HepG2 (cell line): ENCODE results near the gene RCBTB2. TPM values are rescaled to one million over a fixed set of nuclear protein-coding genes. Genes with fewer than 3 reads are reported as not detected.

ENCODE experiments used
- ATAC-seq: fragments of 200-7000 bp; cut with Tn5 transposase; 3 replicates; pipeline ENCODE4 v1.9.1; 2020; ENCODE audit warnings: mild to moderate bottlenecking, moderate library complexity
- BruUV-seq: library from RNA; stranded (reverse); fragments of 400-500 nt; replicated peaks from 2 replicates; lab custom pipeline; 2021; lab: Mats Ljungman, UMichigan
- CTCF ChIA-PET: fragments of 300-600 bp; formaldehyde crosslinking; extraction: SDS; loops from one replicate; lab custom pipeline; 2021; ENCODE audit warnings: low total read pairs, inconsistent platforms, low intra/inter-chr PET ratio; lab: Yijun Ruan, JAX
- POLR2A ChIA-PET: fragments of 350-600 bp; sonication (Branson Sonifier 250); formaldehyde crosslinking; loops from one replicate; lab custom pipeline; 2020; ENCODE audit warnings: antibody characterized with exemption, inconsistent platforms; lab: Yijun Ruan, JAX
- DNase-seq: peaks from one replicate; pipeline ENCODE4 v3.0.0-alpha.2; 2015; ENCODE audit warnings: low spot score
- FAIRE-seq: peaks from 3 replicates; lab custom pipeline; 2011; peaks lifted over from hg19 to GRCh38; lab: Jason Lieb, UNC
- H2AFZ ChIP-seq: one replicate; pipeline ENCODE4 v1.6.1; 2011; ENCODE audit warnings: low read length, inconsistent platforms
- H3K27ac ChIP-seq: fragments of 300-600 bp; 3 replicates; pipeline ENCODE4 v1.8.0; 2011; ENCODE audit warnings: mixed run types, mild to moderate bottlenecking, mixed read lengths, low read length, inconsistent platforms; ENCODE audit not compliant: insufficient read depth; ENCODE audit errors: extremely low read length
- H3K27me3 ChIP-seq, 2 experiments: fragments of 200-600 bp in 1 of 2; 2 replicates in 1 of 2; 3 replicates in 1 of 2; pipeline versions ENCODE4 v1.6.0 to v1.8.0; 2011; ENCODE audit warnings: low read length in 2 of 2, mild to moderate bottlenecking in 2 of 2, moderate library complexity in 2 of 2, inconsistent platforms in 1 of 2; ENCODE audit not compliant: insufficient read depth in 2 of 2, control insufficient read depth in 1 of 2
- H3K36me3 ChIP-seq, 2 experiments: fragments of 200-600 bp in 1 of 2; replicated peaks in 1 of 2; 2 replicates in 1 of 2; 3 replicates in 1 of 2; pipeline versions ENCODE4 v1.5.1 to v1.8.0; 2011; ENCODE audit warnings: low read length in 2 of 2, inconsistent platforms in 1 of 2; ENCODE audit not compliant: insufficient read depth in 2 of 2, control insufficient read depth in 1 of 2
- H3K4me1 ChIP-seq: 2 replicates; pipeline ENCODE4 v1.5.1; 2012; ENCODE audit warnings: low read length, inconsistent platforms; ENCODE audit not compliant: insufficient read depth
- H3K4me2 ChIP-seq: 2 replicates; pipeline ENCODE4 v1.6.0; 2011; ENCODE audit warnings: low read depth, low read length, inconsistent platforms
- H3K4me3 ChIP-seq, 3 experiments: fragments of 200-600 bp in 1 of 3; sonication (generic), shearing (Covaris generic) in 1 of 3; replicated peaks in 1 of 3; 2 replicates each; pipeline ENCODE4 v1.5.1; 2011 to 2016; ENCODE audit warnings: low read length in 3 of 3, inconsistent platforms in 2 of 3, low read depth in 2 of 3, mild to moderate bottlenecking in 2 of 3, control low read depth in 1 of 3, mixed read lengths in 1 of 3; ENCODE audit not compliant: insufficient read depth in 1 of 3
- H3K79me2 ChIP-seq: one replicate; pipeline ENCODE4 v1.6.1; 2011; ENCODE audit warnings: low read length, inconsistent platforms; ENCODE audit not compliant: insufficient read depth
- H3K9ac ChIP-seq: 2 replicates; pipeline ENCODE4 v1.6.0; 2011; ENCODE audit warnings: mild to moderate bottlenecking, low read depth, low read length, inconsistent platforms; ENCODE audit not compliant: insufficient read depth
- H3K9me3 ChIP-seq: 2 replicates; pipeline ENCODE4 v1.5.1; 2012; ENCODE audit warnings: mild to moderate bottlenecking, low read length
- H4K20me1 ChIP-seq: 2 replicates; pipeline ENCODE4 v1.6.0; 2011; ENCODE audit warnings: inconsistent platforms, mild to moderate bottlenecking, low read length, moderate library complexity; ENCODE audit not compliant: insufficient read depth
- ARID5B ChIP-seq: IDR thresholded peaks from 2 replicates; pipeline ENCODE4 v1.4.0; 2020; ENCODE audit warnings: mild to moderate bottlenecking, missing genetic modification reagents
- CEBPB ChIP-seq: IDR thresholded peaks from 2 replicates; pipeline ENCODE4 v1.6.1; 2011; ENCODE audit warnings: low read depth, low read length, improper control_type of control experiment, borderline replicate concordance
- CEBPG ChIP-seq: IDR thresholded peaks from 2 replicates; pipeline ENCODE4 v1.6.1; 2016
- NFKB2 ChIP-seq: sonication (generic); formaldehyde crosslinking; IDR thresholded peaks from 2 replicates; pipeline ENCODE4 v1.4.0; 2020; ENCODE audit warnings: missing genetic modification reagents, borderline replicate concordance
- PITX1 ChIP-seq: sonication (generic); formaldehyde crosslinking; IDR thresholded peaks from 2 replicates; pipeline ENCODE4 v1.5.1; 2020; ENCODE audit warnings: mild to moderate bottlenecking, missing genetic modification reagents
- ZNF800 ChIP-seq: sonication (generic); formaldehyde crosslinking; IDR thresholded peaks from 2 replicates; pipeline ENCODE4 v1.4.0; 2020; ENCODE audit warnings: missing genetic modification reagents
- WGBS: methylation state at CpG from one replicate; pipeline ENCODE4 v1.1.6; 2017; ENCODE audit warnings: low lambda C conversion rate; 5-methylcytosine and 5-hydroxymethylcytosine counted together
- in situ Hi-C: cut with HindIII; loops from 2 replicates; pipeline ENCODE4 v1.10.0; 2017; ENCODE audit warnings: low pct_unique_long_range_greater_than_20kb; ENCODE audit not compliant: extremely low pct_ligation_motif_present
- intact Hi-C: fragments of 100-400 bp; cut with micrococcal nuclease; formaldehyde crosslinking; loops from one replicate; pipeline ENCODE4 v1.10.0; 2022; ENCODE audit not compliant: unreplicated experiment
- polyA plus RNA-seq, 8 experiments: library from polyadenylated mRNA; depleted of rRNA in 3 of 8; stranded (reverse) in 7 of 8; unstranded in 1 of 8; fragments of >200 nt; fragmentation: Illumina TruSeq in 4 of 8; extraction: Trizol in 4 of 8; gene quantifications; 2 replicates each; pipeline versions ENCODE4 v1.2.1 to v1.2.3, GENCODE V29; 2011 to 2016; ENCODE audit warnings: low read depth in 4 of 8, missing spikeins in 1 of 8, mixed read lengths in 1 of 8; ENCODE audit not compliant: insufficient read depth in 1 of 8
- total RNA-seq, 5 experiments: library from RNA; depleted of rRNA; stranded (reverse); fragments of >200 nt; fragmentation: Illumina TruSeq; extraction: Trizol; gene quantifications; 2 replicates each; pipeline ENCODE4 v1.2.3, GENCODE V29; 2016; ENCODE audit warnings: low read depth in 1 of 5

Gene RCBTB2
- total and polyA plus RNA-seq, 2 of the 13 experiments (the other 11 are each of a cell fraction or from before 2014, with no cell fraction given) = 1.9 to 2.7 TPM

GRCh38 chr13:48534911-48535501 is 2.1 kb upstream of the RCBTB2 start:
- BruUV-seq = no TSS peak
- H3K4me3 ChIP-seq = no peak overlapping the region

More at GRCh38 chr13:48534911-48535501, 2.1 kb upstream of the RCBTB2 start:
- Histone ChIP-seq H3K4me2 (no peak overlapping the region), H3K27ac (no peak overlapping the region), H3K4me1 (peaks cover 26% of the 10 kb centered on the region), H3K79me2 (no peaks in the 10 kb centered on the region), H3K27me3 (no peaks in the 10 kb centered on the region; a peak in 1 of 5 replicates), H3K9ac (no peak overlapping the region), H2AFZ (no peak overlapping the region), H3K9me3 (no peaks in the 10 kb centered on the region), H4K20me1 (no peaks in the 10 kb centered on the region), H3K36me3 (no peaks in the 10 kb centered on the region)
- ChIA-PET POLR2A (interaction anchor here (1.2 kb wide), 1 partner anchor 8 kb away, joined by 4 read pairs; no protein-coding TSS in a partner anchor), CTCF (no interaction called here)
- intact Hi-C loops (no loop called here), in situ Hi-C loops (no loop called here)
- ATAC-seq = no peak
- WGBS = 83% methylated on average over 5 of the region's 5 CpGs
- no peak for DNase-seq
- no peak for FAIRE-seq
- TF ChIP-seq CEBPG (CRISPR knock-in tag) = 0 out of 2 replicates have a peak, but pooled peaks have one; percentile 14
- TF ChIP-seq CEBPB = peak; percentile 82; the same call in 1 of the 2 replicates
- TF ChIP-seq ARID5B (CRISPR knock-in tag) = no peak
- no peak for TF ChIP-seq NFKB2
- no peak for TF ChIP-seq PITX1 (CRISPR knock-in tag)
- no peak for TF ChIP-seq ZNF800 (CRISPR knock-in tag)
